OCI-M2 (cell line): ENCODE results near the gene KRT86.
"Not testable (repeated sequence)": the region's sequence is repeated elsewhere in the genome, so short reads cannot be mapped to it uniquely, and the experiment has no call there.

Experiments
- DNase-seq: peaks from one replicate; lab custom pipeline; 2025; ENCODE audit not compliant: unreplicated experiment; lab: John Stamatoyannopoulos, UW

Gene KRT86

DNA sequence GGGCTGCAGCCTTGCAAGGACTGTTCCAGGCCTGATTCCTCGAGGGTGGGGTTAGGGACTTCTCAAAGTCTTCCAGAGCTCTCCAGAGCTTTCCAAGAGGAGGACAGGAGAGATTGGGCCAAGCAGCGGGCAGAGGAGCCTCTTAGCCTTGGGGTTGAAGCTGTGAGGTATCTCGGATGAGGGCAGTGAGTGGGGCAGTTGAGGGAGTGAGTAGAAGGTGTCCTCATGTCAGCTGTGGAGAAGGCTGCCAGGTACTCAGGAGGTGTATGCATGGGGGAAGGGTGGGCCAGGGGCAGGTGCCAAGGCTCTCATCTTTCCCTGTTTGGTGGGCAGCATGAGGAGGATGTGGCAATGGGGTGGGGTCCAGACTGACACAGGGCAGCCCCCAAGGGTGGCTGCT is 39.0 kb downstream of the KRT86 start:
- no peak for DNase-seq

DNA sequence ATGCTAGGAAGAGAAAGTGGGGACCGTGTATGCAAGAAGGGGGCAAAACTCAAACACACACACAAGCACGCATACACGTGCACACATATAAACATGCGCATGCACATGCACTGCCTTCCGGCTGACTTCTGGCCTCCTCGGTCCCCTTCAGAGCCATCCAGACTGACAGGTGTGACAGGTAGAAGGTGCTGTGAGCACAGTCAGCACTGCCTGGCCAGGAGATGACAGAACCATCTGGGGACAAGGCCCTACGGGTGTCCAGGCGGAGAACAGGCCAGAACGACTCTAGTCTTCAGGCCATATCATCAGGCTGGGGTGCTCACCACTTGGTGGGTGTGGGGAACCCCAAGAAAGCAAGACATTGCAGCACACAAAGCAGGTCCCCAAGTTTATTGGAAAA is 39.5 kb downstream of the KRT86 start:
- no peak for DNase-seq

DNA sequence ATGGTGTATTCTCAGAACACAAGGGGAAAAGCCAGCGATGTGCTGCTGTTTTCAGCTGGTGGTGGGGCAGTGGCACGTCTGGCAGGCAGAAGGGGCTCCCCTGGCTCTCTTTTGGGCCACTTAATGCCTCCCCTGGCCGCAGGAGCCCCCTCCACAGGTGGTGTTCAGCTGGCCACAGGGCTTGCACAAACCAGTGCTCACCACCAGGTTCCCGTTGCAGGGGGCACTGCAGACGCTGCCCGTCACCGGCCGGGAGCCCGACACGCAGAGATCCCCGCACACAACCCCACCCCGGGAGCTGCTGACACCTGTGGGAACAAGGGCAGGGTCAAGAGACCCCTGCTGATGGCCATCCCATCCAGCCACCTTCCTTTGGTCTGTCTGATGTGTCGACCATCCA is 40.1 kb downstream of the KRT86 start:
- no peak for DNase-seq

DNA sequence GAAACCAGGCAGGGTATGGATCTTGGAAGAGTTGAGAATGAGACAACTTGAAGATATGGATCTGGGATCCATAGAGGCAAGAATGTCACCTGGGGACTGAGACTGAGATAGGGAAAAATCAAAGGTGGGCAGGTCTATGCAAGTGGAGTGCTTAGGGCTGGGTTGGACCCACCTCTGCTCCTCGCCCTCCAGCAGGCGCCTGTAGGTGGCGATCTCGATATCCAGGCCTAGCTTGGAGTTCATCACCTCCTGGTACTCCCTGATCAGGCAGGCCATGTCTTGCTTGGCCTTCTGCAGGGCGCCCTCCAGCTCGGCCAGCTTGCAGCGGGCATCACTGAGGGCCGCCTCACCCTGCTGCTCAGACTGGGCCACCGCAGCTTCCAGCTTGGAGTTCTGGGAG is 41.3 kb downstream of the KRT86 start:
- DNase-seq = not testable (repeated sequence)

DNA sequence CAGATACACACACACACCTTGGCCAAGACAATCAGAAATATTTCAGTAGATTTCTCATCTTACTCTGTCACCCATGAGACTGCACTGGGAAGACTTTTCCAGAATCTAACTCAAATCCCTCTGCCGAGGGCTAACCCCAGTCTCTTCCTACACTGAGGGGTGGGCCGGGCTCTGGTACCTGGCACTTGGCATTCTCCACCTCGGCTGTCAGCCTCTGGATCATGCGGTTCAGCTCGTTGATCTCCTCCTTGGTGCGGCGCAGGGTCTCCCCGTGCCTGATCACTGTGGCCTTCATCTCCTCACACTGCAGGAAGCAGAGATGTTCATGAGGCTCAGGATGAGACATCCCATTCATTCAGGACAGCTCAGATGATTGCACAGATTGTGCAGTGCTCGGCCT is 41.8 kb downstream of the KRT86 start:
- DNase-seq = no peak

DNA sequence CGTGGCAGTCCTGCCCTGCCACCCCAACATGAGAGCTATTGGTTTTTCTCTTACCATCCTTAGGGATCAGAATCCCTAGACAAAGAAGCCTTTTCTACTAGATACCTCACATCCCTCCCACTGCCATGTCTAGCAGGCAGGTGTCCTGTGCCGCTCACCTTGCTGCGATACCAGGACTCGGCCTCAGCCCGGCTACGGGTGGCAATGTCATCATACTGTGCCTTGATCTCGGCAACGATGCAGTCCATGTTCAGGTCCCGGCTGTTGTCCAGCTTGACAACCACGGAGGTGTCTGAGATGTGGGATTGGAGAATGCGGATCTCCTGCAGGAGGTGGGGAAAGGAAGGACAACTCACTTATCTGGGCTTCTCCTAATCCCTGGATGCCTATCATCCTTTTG is 42.3 kb downstream of the KRT86 start:
- no peak for DNase-seq

DNA sequence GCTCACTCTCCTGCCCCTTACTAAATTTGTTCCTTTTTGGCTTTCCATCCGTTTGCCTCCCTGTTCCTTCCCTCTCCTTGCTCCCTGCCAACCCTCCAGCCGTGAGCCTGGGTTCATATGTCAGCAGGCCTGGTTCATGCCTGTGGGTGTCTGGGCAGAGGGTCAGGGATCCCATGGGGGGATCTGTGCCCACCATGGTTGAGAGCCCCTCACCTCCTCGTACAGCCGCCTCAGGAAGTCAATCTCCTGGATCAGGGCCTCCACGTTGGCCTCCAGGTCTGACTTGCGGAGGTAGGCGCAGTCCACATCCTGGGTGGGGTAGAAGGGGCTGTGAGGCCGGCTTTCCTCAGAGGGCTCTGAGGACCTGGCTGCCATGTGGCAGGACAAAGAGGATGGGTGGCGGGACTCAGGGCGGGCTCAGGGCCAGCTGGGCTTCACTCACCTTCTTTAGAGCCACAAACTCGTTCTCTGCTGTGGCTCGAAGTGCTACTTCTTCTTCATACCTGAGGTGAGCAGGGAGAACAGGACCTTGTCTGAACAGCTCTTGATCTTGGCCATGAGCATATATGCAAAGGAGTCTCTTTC is 43.1 kb downstream of the KRT86 start:
- no peak for DNase-seq

DNA sequence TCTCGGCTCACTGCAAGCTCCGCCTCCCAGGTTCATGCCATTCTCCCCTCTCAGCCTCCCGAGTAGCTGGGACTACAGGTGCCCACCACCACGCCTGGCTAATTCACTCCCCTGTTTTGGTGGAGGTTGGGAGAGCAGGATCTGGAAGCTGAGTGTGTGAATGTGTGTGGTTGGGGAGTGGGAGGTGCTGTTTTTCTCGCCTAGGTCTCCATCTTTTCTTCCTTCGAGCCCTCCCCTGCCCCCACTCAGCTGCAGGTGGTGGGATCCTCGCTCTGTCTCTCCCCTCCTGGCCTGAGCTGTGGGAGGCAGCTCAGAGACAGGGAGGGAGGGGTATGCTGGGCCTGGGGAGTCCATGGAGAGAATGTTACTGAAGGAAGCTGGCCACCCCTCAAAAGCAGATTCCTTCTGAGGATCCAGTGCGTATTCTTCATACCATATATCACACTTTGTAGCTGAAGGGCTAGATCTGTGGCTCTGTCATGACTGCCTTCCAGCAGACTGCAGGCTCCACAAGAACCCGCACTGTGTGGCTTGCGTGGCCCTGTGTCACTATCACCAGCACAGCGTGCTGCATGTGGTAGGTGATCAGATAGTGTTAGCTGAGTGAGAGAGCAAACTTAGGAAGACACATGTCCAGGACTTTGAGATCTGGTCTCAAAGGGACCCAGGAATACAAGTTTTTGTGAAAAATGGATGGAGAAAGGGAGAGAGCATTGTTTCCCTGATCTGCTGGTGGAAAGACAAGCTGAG is 44.0 kb downstream of the KRT86 start:
- DNase-seq = no peak

DNA sequence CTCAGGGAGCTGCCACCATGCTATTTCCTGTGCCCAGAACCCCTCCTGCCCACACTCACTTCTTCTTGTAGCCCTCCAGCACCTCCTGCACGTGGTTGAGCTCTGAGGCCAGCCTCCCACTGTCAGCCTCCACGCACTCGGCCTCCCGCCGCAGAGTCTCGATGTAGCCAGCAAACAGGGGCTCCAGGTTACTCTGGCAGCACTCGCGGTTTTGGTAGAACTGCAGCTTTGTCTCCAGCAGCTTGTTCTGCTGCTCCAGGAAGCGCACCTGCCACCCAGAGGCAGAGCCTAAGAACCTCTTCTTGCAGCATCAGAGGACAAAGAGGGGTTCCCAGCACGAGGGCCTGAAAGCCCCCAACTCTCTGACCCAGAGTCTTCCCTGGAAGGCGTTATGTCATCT is 44.7 kb downstream of the KRT86 start:
- DNase-seq = no peak

DNA sequence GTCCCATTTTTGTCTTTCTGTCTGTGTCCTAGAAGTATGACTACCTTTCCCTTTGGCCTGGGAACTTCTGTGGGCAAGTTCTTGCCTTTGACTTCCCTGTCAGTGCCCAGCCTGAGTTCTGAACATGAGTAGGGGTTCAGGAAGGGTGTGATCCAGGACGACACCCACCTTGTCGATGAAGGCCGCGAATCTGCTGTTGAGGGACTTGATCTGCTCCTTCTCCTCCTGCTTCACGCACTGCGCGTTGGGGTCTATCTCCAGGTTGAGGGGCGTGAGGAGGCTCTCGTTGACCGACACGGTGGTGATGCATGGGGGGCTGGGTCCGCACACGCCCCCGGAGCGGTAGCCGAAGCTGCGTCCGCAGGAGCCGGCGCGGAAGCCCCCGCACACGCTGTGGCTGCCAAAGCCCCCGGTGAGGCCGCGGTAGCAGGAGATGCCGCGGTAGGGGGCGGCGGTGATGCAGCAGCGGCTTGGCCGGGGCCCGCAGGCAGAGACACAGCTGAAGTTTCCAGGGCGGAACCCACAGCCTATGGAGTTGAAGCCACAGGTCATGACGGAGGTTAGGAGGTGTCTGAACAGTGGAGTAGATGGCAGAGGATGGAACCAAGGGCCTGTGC is 46.4 kb downstream of the KRT86 start, which contains the start of gene KRT83:
KRT83 (minus strand) TSS at position 615 of the 617 bp plus-strand sequence; CDS start at position 552, 63 bp downstream.
- no peak for DNase-seq

DNA sequence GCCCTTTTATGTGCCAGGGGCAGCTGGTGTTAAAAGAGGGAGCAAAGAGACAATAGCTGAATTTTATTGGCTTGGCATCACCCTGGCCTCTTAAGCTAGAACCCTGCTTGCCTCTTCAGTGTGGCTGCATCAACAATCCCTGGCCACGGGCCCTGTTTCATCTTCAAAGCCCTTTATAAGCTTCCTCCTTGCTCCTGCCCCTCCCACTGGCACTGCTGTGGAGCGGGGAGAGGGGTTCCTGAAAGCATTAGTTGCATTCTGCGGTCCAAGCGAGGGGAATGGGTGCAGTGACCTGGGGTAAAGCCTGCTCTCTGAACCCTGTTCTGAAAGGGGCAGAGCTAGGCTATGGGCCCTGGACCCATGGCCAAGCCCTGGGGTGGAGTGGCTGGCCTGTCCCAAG is 47.0 kb downstream of the KRT86 start:
- DNase-seq = no peak

DNA sequence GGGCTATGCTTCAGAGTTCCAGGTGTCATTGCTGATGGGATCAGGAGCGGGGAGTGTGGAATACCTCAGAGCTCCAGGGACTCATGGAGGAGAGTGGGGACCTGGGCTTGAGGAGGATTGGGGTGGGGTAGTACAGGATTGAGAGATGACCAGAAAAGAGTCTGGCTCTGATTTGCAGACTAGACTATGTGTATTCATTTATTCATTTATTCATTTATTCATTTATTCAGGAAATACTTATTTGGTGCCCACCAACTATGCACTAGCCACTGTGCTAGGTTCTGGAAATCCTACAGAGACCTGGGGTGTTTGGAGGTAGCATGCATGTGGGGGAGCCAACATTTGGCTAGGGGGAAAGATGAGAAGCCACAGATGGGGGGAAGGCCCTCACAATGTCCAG is 47.6 kb downstream of the KRT86 start:
- DNase-seq = no peak

DNA sequence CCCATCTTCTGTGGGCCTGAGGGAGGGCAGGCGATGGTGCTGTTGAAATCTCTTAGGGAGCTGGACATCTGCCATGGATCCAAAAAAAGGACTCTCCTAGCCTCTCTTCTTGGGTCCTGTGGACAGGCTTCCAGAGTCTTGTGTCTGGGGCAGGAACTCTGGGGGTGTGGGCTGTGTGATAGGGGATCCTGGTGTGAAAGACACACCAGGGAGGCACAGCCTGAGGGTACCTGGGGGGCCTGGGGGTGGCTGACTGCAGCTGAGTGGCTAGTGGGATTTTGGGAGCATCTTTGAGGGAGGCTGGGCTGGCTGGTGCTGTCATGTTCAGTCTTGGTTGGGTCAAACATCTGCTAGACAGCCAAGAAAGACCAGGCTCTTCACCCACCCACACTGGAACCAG is 48.6 kb downstream of the KRT86 start:
- DNase-seq = no peak

DNA sequence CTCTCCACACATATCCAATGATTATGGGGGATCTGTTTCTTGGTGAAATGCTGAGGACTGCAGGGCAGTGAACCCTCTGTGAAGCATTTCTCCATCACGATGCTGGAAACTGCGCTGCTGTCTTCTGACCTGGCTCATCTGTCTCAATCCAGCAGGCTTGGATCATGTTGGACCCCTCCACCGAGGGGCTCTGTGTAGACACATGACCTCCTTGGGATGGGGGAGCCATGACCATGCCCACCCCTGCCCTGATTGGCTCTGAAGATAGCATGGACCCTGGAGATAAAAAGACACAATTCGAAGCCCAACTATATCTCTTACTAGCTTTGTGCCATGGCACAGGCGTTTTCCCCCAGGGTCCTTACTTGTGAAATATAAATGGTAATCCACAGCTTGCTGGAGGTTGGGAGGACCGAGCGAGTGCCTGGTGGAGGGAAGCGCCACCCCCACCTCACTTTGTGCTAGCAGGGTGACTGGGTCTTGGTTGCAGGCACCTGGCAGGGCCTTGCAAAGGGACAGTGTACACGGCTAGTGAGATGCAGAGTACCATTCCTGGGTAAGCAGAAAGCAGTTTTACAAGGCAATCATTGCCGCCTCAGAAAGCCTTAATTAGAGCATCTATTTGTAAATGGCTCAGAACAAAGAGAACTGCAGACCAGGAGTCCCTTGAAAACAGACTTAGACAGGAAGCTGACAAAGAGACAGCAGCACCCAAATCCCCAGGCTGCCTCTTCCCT is 49.1 kb downstream of the KRT86 start:
- no peak for DNase-seq

DNA sequence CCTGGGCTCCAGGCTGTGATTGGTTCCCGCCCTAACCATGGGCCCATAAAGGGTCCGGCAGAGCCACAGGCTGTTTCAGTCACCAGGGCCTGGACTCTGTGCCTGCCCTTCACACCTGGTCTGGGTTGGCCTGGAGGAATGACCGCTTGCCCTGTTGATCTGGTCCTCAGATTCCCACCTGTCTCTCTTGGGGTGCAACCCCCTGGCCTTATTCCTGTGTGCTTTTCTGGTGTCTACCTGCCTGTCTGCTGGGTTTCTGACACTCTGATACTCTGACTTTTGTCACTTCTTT is 49.7 kb downstream of the KRT86 start:
- DNase-seq = no peak

DNA sequence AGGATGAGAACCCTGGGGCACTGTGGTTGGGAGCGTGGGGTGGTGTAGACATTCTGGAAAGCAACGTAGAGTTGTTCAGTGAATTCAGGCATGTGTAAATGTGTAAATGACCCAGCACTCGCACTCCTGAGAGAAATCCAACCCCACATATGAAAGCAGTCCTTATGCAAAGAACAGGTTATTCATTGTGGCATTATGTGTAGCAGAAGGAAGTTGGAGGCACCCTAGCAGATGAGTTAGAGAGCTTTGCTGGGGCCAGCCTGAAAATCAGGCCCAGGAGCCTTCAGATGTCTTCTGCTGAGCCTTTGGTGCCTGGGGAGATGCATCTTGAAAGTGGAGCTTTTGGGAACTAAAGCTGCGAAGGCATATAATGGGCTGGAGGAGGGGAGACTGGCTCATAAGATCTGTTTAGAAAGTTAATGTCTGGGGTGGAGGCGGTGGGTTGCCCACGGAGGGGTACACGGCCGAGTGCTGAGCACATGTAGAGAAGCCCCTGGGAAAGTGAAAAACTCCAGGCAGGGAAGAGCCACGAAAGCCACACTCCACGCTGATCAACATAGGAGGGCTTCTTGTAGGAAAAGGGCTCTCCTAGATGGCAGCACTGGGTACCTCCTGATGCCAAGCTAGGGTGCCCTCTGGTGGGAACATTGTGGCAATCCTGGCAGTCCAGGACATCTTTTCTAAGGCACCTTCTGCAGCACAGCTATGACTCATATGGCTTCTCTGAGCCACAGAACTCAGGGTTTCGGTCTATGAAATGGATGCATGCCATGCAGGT is 52.8 kb downstream of the KRT86 start:
- DNase-seq = no peak

DNA sequence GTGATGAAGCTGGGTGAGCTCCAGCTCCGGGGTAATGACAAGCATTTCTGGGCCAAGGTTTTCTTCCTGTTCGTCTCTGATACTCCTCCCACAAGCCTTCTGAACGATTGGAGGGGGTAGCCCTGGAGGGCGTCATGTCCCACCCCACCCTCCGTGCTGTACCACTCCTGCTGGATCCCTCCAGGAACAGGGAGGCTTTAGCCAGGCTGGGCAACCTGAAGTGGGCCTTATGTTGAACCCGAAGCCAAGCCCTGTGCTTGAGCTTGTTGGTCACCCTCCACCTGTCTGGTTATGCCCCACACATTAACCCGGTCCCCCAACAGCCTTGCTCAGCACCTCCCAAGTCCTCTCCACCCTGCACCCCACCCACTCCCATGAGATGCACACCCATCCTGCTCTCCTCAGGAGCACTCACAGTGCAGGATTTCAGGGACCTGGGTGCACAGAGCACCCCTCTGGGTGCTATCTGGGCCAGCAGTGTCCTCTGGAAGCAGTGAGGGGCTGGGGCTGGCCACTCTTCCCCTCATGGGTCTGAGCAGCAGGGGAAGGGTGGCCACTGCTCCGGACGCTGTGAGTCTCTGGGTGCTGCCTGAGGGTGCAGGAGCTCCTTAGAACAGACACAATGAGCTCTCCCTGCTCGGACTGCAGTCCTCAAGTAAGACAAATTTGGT is 53.5 kb downstream of the KRT86 start:
- DNase-seq = no peak

DNA sequence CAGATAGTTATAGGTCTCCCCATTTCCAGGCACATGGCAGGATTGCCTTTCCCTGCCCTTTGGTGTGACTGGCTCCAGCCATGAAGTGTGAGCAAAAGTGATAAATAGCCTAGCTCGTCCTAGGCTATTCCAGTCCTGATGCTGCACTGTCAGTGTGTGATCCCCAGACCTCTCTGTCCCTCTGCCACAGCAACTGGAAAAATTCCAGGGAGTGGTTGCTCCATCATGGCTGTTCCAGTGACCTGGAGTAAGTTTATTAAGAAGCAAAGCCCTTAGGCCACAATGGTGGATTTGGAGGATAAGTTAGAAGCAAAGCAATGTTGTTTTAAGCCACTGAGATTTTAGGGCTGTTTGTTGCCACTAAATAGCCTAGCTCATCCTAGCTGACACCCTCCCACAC is 56.6 kb downstream of the KRT86 start:
- no peak for DNase-seq

DNA sequence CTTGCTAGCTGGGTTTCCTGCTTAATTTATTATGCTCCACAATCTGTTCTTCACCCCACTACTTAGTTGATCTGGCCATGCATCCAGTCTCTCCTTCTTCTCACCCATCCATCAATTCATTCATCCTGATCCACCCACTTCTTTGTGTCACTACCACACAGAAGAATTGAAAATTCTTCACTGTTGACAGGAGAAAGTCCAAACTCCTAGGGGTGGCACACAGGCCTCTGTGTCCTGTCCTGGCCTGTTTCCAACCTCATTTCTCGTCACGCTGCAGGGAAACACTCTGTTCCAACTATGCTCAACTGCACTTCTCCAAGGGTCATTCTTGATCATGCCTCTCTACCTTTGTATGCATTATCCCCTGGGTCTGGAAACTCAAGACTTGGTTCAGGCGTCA is 57.4 kb downstream of the KRT86 start:
- no peak for DNase-seq

DNA sequence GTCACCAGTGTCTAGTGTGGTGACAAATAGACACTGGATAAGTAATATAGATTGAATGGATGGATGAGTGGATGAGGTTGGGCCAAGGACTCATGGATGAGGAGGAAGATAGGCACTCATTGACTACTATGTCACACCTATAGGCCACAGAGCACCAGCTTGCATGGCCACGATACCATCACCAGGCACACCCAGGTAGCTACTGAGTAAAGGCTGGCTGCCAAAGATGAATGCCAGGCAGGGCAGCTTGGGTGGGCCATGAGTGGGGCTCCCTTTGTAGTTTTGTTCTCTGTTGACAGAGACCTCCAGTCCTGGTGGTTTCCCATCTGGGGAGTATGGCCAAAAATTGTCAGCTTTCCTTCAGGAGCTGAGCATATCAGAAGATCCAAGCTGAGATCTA is 57.9 kb downstream of the KRT86 start:
- DNase-seq = no peak

DNA sequence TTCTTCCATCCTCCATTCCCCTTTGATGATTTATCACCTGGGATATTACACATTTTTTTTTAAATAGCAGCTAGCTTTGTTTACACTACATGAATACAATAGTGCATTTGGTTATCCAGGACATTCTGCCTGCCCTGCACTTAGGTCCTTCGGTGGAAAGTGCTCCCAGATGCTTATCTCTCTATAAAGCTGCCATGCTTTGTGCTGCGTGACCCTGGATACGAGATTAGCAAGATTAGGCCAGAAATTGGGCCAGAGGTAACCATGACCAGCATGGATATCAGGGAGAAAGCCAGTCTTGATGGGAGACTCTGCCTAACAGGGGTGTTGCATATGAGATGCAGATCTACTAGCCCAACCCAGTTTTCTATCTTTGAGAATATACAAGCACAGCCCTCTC is 58.9 kb downstream of the KRT86 start:
- DNase-seq = no peak
